ENCODE results near the gene PRKG2. TPM values are rescaled to one million over a fixed set of nuclear protein-coding genes. Genes with fewer than 3 reads are reported as not detected.

Gene PRKG2
- total RNA-seq, 2 experiments from 2014 or later: 1.0 to 1.1 TPM

DNA sequence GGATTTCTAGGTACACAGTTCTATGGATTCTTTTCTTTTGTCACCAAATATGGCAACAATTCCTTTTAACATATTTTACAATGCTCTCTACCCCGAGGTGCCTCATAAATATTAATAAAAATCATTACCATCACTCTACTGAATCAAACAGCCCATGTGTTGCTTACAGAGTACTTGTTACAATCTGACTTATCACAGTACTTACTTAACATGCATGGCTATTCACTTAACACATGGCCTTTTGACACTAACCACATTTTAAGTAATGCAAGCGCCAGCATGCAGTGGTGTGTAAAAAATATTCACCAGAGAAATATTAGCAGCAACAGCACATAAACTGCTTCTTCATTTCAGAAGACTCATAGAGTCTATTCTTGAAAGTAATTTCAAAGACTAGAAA is 119.6 kb downstream of the PRKG2 start:
- DNase-seq (ENCODE audit: low spot score): no peak
- Histone ChIP-seq H3K4me1 (ENCODE audit: insufficient read depth, low read length, poor library complexity, severe bottlenecking) (no peaks in the 10 kb centered on the region), H3K79me2 (ENCODE audit: insufficient read depth, low read depth, low read length) (no peaks in the 10 kb centered on the region), H3K4me2 (ENCODE audit: low read length) (no peak overlapping the region), H3K9me3 (ENCODE audit: low read length) (no peaks in the 10 kb centered on the region), H2AFZ (ENCODE audit: low read length) (no peak overlapping the region), H3K9me2 (ENCODE audit: insufficient read depth, low read length) (no peaks in the 10 kb centered on the region), H3K36me3 (ENCODE audit: insufficient read depth, low read length) (no peaks in the 10 kb centered on the region), H4K20me1 (ENCODE audit: insufficient read depth, low read length) (no peaks in the 10 kb centered on the region), H3K4me3 (ENCODE audit: low read depth, low read length, poor library complexity, severe bottlenecking) (no peak overlapping the region), H3K27ac (ENCODE audit: low read depth, low read length, poor library complexity, severe bottlenecking) (no peak overlapping the region)
- BruUV-seq (replicated peaks): no TSS peak
- ChIA-PET POLR2A (interaction anchor here (0.9 to 1.0 kb wide), 2 partner anchors 153 to 256 kb away, joined by 3 read pairs; no protein-coding TSS in a partner anchor), CTCF (ENCODE audit: unreplicated experiment) (no interaction called here)
- intact Hi-C loops (cut with micrococcal nuclease; ENCODE audit: unreplicated experiment): no loop called here
- TF ChIP-seq, protein P1, sequence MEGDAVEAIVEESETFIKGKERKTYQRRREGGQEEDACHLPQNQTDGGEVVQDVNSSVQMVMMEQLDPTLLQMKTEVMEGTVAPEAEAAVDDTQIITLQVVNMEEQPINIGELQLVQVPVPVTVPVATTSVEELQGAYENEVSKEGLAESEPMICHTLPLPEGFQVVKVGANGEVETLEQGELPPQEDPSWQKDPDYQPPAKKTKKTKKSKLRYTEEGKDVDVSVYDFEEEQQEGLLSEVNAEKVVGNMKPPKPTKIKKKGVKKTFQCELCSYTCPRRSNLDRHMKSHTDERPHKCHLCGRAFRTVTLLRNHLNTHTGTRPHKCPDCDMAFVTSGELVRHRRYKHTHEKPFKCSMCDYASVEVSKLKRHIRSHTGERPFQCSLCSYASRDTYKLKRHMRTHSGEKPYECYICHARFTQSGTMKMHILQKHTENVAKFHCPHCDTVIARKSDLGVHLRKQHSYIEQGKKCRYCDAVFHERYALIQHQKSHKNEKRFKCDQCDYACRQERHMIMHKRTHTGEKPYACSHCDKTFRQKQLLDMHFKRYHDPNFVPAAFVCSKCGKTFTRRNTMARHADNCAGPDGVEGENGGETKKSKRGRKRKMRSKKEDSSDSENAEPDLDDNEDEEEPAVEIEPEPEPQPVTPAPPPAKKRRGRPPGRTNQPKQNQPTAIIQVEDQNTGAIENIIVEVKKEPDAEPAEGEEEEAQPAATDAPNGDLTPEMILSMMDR (conservative IDR thresholded peaks at IDR 0.05; ENCODE audit: low read length): no peak
- TF ChIP-seq EZH2phosphoT487 (IDR thresholded peaks at IDR 0.05; ENCODE audit: borderline replicate concordance, low read depth, low read length): no peak

- Histone ChIP-seq H3K79me2 (ENCODE audit: insufficient read depth, low read depth, low read length) (no peaks in the 10 kb centered on the region), H3K36me3 (ENCODE audit: insufficient read depth, low read length) (no peaks in the 10 kb centered on the region), H3K4me3 (ENCODE audit: low read depth, low read length, poor library complexity, severe bottlenecking) (no peak overlapping the region), H2AFZ (ENCODE audit: low read length) (no peak overlapping the region), H4K20me1 (ENCODE audit: insufficient read depth, low read length) (no peaks in the 10 kb centered on the region), H3K4me2 (ENCODE audit: low read length) (no peak overlapping the region), H3K9me2 (ENCODE audit: insufficient read depth, low read length) (no peaks in the 10 kb centered on the region), H3K27ac (ENCODE audit: low read depth, low read length, poor library complexity, severe bottlenecking) (no peak overlapping the region), H3K9me3 (ENCODE audit: low read length) (no peaks in the 10 kb centered on the region), H3K4me1 (ENCODE audit: insufficient read depth, low read length, poor library complexity, severe bottlenecking) (no peaks in the 10 kb centered on the region)
- BruUV-seq (replicated peaks): no TSS peak
- POLR2A ChIA-PET: interaction anchor here (0.7 kb wide), 1 partner anchor 1006 kb away, joined by 4 read pairs; no protein-coding TSS in a partner anchor
- intact Hi-C loops (cut with micrococcal nuclease; ENCODE audit: unreplicated experiment): no loop called here
- no peak for DNase-seq (ENCODE audit: low spot score)
- CTCF ChIA-PET (ENCODE audit: unreplicated experiment): no interaction called here
- TF ChIP-seq, protein P1 (conservative IDR thresholded peaks at IDR 0.05; ENCODE audit: low read length): no peak
- TF ChIP-seq EZH2phosphoT487 (IDR thresholded peaks at IDR 0.05; ENCODE audit: borderline replicate concordance, low read depth, low read length): no peak
These were observed 121.2 kb downstream of the PRKG2 start for GRCh38 chr4:81093720-81094401.

- ChIA-PET CTCF (ENCODE audit: unreplicated experiment) (no interaction called here), POLR2A (no interaction called here)
- Histone ChIP-seq H2AFZ (ENCODE audit: low read length) (no peak overlapping the region), H3K4me3 (ENCODE audit: low read depth, low read length, poor library complexity, severe bottlenecking) (no peak overlapping the region), H3K36me3 (ENCODE audit: insufficient read depth, low read length) (no peaks in the 10 kb centered on the region; the same call in 1 of the 2 replicates), H4K20me1 (ENCODE audit: insufficient read depth, low read length) (no peaks in the 10 kb centered on the region), H3K4me2 (ENCODE audit: low read length) (no peak overlapping the region), H3K9me2 (ENCODE audit: insufficient read depth, low read length) (no peaks in the 10 kb centered on the region), H3K79me2 (ENCODE audit: insufficient read depth, low read depth, low read length) (no peaks in the 10 kb centered on the region), H3K27ac (ENCODE audit: low read depth, low read length, poor library complexity, severe bottlenecking) (no peak overlapping the region), H3K4me1 (ENCODE audit: insufficient read depth, low read length, poor library complexity, severe bottlenecking) (no peaks in the 10 kb centered on the region), H3K9me3 (ENCODE audit: low read length) (no peaks in the 10 kb centered on the region)
- TF ChIP-seq, protein P1 (conservative IDR thresholded peaks at IDR 0.05; ENCODE audit: low read length): no peak
- TF ChIP-seq EZH2phosphoT487 (IDR thresholded peaks at IDR 0.05; ENCODE audit: borderline replicate concordance, low read depth, low read length): no peak
- BruUV-seq (replicated peaks): no TSS peak
- intact Hi-C loops (cut with micrococcal nuclease; ENCODE audit: unreplicated experiment): no loop called here
- DNase-seq (ENCODE audit: low spot score): no peak
These were observed 129.0 kb downstream of the PRKG2 start for GRCh38 chr4:81085979-81086378.

Measured in OCI-LY7 (cell line).